NCI-H69 (cell line): Measurements from ENCODE around the gene ZBTB24.
A peak's percentile ranks its signal among the peaks of the same experiment; 100 is the strongest.
"Not testable (repeated sequence)": the region's sequence is repeated elsewhere in the genome, so short reads cannot be mapped to it uniquely, and the experiment has no call there.

ENCODE experiments used
- DNase-seq: peaks from one replicate; lab custom pipeline; 2025; lab: John Stamatoyannopoulos, UW

Gene ZBTB24

GRCh38 chr6:109482905-109483734, at the start of gene ZBTB24:
Gene ZBTB24, minus strand, starts transcription at chr6:109483219. Its CDS starts 1,193 bp downstream, at chr6:109482026.
- DNase-seq, result peak; percentile 94

DNA sequence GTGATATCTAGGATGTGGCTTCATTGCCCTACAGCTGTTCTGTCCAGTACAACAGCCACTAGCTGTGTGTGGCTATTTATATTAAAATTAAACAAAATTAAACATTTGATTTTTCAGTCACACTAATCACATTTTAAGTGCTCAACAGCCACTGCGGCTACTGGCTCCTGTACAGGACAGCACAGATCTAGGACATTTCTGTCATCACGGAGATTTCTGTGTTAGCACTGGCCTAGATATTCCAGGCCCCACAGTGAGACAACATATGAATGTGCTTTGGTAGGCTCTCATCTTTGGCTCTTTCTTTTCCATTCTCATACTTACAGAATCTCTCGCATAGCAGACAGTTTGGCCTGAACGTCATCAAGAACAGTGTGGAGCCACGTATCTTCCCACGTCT, 48.4 kb upstream of the ZBTB24 start:
- DNase-seq, result no peak

DNA sequence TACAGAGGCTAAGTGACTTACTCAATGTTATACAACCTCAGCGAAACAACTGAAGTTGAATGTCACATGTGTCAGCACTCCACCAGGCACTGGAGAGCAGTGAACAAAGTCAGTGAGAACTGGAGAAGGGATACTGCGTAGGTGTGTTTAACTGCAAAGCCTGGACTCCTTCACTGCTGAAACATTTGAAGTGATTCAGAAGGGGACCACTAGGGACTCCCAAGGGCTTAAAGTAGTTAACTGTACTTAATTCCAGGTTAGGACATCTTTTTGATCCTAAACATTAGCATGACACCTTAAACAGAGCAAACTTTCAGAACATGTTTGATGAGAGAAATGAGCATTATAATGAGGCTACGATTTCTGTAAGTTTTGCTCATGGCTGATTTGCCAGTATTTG, 45.0 kb upstream of the ZBTB24 start:
- peak; percentile 27 for DNase-seq

DNA sequence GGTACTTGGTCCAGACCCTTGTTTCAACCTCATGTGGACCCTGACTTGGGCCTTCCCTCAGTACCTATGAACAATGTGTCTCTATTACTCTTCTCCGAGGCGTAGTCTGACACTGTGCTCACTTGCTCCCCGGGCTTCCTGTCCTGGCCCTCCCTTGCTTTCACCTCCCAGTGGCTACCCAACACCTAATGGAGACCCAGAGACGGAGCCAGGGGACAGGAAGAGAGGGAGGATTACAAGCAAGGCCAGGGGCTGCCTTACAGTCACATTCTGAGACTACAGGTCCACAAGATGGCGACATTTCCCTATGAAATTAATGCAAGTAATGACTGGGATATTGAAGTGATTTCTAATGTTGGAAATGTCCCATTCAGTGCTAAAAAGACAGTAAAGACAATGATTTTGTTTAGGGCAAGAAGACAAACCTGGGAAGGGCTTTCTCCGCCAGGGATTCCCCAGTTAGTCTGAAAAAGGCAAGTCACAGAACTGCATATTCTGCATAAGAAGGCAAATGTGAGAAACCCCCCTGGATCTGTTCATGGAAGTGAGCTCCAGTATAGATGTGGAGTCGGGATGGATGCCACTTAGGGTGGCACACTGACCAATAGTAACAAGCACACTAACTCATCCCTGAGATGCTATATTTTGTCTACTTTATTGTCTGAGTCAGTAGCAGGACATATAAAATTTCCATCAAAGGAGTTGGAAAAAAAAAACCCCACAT, 44.0 kb upstream of the ZBTB24 start:
- DNase-seq, result peak; percentile 75

GRCh38 chr6:109524129-109524528, 41.1 kb upstream of the ZBTB24 start:
- no peak for DNase-seq

GRCh38 chr6:109523478-109523877, 40.5 kb upstream of the ZBTB24 start:
- no peak for DNase-seq

DNA sequence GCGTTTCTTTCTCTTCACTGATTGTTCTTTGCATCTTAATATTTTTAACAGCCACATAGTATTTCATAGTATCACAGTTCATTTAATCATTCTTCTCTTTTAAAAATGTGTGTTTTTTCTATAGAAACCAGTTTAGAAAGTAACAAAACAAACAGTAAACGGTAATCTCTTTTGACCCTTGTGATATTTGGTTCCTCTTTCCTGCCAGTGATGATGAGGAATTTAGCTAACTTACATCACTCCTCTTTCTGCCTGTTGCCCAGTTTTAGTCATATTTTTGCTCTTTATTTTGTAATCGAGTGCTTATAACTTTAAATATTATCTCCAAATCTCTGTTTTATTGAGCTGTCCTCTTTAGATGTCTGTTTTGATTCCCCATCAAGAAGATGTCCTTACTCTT, 38.1 kb upstream of the ZBTB24 start:
- DNase-seq, result no peak

DNA sequence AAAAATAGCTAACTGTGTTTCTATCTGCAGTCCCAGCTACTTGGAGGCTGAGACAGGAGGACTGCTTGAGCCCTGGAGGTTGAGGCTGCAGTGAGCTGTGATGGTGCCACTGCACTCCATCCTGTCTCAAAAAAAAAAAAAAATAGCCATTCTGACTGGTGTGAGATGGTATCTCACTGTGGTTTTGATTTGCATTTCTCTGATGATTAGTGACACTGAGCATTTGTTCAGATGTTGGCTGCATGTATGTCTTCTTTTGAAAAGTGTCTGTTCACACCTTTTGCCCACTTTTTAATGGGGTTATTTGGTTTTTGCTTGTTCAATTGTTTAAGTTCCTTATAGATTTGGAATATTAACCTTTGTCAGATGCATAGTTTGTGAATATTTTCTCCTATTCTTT, 36.6 kb upstream of the ZBTB24 start:
- not testable (repeated sequence) for DNase-seq

GRCh38 chr6:109516929-109517328, 33.9 kb upstream of the ZBTB24 start:
- no peak for DNase-seq

GRCh38 chr6:109515781-109516409, 32.9 kb upstream of the ZBTB24 start:
- DNase-seq, result no peak

GRCh38 chr6:109514946-109515345, 31.9 kb upstream of the ZBTB24 start:
- DNase-seq, result no peak

- DNase-seq, result no peak
Observed at GRCh38 chr6:109513571-109514071, 30.6 kb upstream of the ZBTB24 start.

- no peak for DNase-seq
Observed at GRCh38 chr6:109512271-109512817, 29.3 kb upstream of the ZBTB24 start.

DNA sequence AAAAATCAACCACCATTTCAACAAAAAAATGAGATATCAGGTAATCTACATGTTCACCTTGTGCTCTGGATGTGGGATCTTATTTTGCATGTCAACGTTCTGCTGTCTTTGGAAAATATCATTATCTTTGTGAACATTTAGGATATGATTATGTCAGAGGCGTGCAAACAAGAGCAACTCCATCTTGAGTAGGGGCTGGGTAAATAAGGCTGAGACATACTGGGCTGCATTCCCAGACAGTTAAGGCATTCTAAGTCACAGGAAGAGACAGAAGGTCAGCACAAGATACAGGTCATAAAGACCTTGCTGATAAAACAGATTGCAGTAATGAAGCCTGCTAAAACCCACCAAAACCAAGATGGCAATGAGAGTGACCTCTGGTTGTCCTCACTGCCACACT, 28.8 kb upstream of the ZBTB24 start:
- DNase-seq, result no peak

DNA sequence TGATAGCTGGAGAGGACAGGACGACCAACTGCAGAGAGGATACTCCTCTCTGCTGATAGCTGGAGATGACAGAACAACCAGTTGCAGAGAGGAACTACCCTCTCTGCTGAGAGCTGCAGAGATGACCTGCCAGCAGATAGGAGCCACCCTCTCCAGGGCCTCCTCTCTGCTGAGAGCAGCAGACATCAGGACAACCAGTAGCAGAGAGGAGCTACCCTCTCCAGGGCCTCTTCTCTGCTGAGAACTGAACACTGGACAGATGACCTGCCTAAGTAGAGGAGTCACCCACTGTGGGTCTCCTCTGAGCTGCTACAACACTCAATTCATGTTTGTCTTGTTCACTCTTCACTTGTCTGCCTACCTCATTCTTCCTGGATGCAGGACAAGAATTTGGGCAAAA, 27.3 kb upstream of the ZBTB24 start:
- no peak for DNase-seq

GRCh38 chr6:109508166-109508860, 25.3 kb upstream of the ZBTB24 start:
- DNase-seq, result no peak

- DNase-seq, result no peak
Observed at GRCh38 chr6:109507490-109508072, 24.6 kb upstream of the ZBTB24 start.

DNA sequence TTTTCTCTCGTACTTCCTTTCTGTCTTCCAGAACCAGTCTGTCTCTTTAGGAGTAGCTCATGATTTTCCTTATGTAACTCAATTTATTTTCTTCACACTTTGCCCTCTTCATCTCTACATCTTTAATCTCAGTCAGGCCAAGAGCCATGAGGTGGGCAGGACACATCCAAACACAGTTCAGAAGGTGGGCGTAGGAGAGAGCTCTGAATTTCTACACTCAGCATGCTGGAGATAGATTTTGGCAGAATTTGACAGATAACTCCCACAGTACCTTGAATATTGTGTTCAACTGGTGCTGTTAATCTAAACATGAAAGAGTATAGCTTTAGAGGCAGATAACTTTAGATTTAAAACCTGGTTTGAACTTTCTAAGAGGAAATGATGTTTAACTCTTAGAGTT, 23.8 kb upstream of the ZBTB24 start:
- no peak for DNase-seq

- DNase-seq, result no peak
Observed at GRCh38 chr6:109506314-109506713, 23.3 kb upstream of the ZBTB24 start.

DNA sequence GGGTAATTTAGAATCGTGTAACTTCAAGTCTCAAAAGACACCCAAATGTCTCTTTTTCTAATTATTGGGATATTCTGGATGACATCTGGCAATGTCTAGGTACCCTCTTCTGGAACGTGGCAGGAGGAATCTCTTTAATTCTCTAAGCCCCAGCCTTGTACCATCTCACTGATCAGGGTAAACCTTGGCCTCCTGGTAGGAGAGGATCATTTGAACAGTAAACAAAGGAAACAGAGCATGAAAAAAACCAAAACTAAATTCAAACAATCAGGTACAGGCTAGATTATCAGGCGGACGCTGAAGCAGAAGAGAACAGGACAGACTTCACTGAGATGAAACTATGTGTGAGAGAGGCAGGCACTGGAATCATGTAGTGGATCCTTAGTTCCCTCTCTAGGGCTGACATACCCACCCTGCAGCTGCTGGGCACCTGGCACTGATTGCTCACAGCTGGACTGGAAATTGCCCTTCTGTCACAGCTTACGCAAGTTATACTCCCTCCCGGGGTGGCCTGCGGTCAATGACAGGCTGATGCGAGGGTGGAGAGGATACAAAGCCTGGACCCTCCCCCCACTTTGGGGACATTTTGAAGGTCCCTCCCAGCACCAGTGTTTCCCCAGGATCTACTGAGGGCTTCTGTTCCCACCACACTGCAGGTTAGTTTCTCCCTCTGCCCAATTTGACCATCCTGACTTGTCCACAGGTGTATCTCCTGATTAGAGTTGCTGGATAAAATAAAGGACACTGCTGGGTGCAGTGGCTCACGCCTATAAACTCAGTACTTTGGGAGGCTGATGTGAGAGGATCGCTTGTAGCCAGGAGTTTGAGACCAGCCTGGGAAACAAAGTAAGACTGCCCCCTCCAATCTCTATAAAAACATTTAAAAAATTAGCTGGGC, 20.6 kb upstream of the ZBTB24 start:
- DNase-seq, result peak; percentile 76
